B cell (primary cell): ENCODE measurements around the gene RNASE4. TPM values are rescaled to one million over a fixed set of nuclear protein-coding genes. Genes with fewer than 3 reads are reported as not detected.

Experiments used
- ATAC-seq: fragments of 200-7000 bp; cut with Tn5 transposase; one replicate; pipeline ENCODE4 v1.10.0; 2021; ENCODE audit warnings: low read depth, mild to moderate bottlenecking, moderate number of reproducible peaks, moderate library complexity
- CTCF ChIA-PET: fragments of 350-600 bp; sonication (Branson Sonifier 250); formaldehyde crosslinking; loops from one replicate; lab custom pipeline; 2021; ENCODE audit warnings: antibody characterized with exemption, inconsistent platforms; lab: Charles Lee
- POLR2A ChIA-PET: fragments of 350-600 bp; sonication (Branson Sonifier 250); formaldehyde crosslinking; loops from one replicate; lab custom pipeline; 2021; ENCODE audit warnings: antibody characterized with exemption; lab: Charles Lee
- DNase-seq: peaks from one replicate; pipeline ENCODE4 v3.0.0; 2013
- H2AFZ ChIP-seq: 2 replicates; pipeline ENCODE4 v1.6.1; 2012; ENCODE audit warnings: mild to moderate bottlenecking, low read depth, low read length; ENCODE audit not compliant: insufficient read depth, poor library complexity, severe bottlenecking
- H3K27ac ChIP-seq, 2 donors: 1 replicate in 1 of 2; 2 replicates in 1 of 2; pipeline ENCODE4 v1.5.1; 2012 to 2013; ENCODE audit warnings: low read length in 2 of 2, mild to moderate bottlenecking in 2 of 2, moderate library complexity in 1 of 2
- H3K27me3 ChIP-seq, 4 experiments: fragments of 200-600 bp in 1 of 4; sonication (generic) in 1 of 4; replicated peaks in 1 of 4; 1 replicate in 2 of 4; 2 replicates in 2 of 4; pipeline versions ENCODE4 v1.6.1 to v1.7.0; 2013 to 2016; ENCODE audit warnings: low read length in 3 of 4, mild to moderate bottlenecking in 2 of 4, mixed read lengths in 1 of 4, moderate library complexity in 1 of 4; ENCODE audit not compliant: insufficient read depth in 4 of 4, control insufficient read depth in 3 of 4; ENCODE audit errors: control extremely low read depth in 1 of 4
- H3K36me3 ChIP-seq, 2 experiments: replicated peaks in 1 of 2; 1 replicate in 1 of 2; 2 replicates in 1 of 2; pipeline versions ENCODE4 v1.6.1 to v1.7.1; 2013; ENCODE audit warnings: low read length in 1 of 2; ENCODE audit not compliant: insufficient read depth in 2 of 2, control insufficient read depth in 1 of 2; ENCODE audit errors: control extremely low read depth in 1 of 2, extremely low read depth in 1 of 2
- H3K4me1 ChIP-seq, 2 donors: fragments of 200-600 bp in 1 of 2; sonication (generic) in 1 of 2; 1 replicate in 1 of 2; 2 replicates in 1 of 2; pipeline versions ENCODE4 v1.5.1 to v1.6.1; 2013 to 2017; ENCODE audit warnings: low read length in 2 of 2; ENCODE audit not compliant: control insufficient read depth in 2 of 2, insufficient read depth in 2 of 2
- H3K4me2 ChIP-seq: replicated peaks from 2 replicates; pipeline ENCODE3; 2012; ENCODE audit warnings: mild to moderate bottlenecking, low read depth, low read length; ENCODE audit not compliant: poor library complexity, severe bottlenecking
- H3K4me3 ChIP-seq, 5 experiments: fragments of 200-600 bp in 1 of 5; sonication (generic) in 1 of 5; 1 replicate in 3 of 5; 2 replicates in 2 of 5; pipeline versions ENCODE4 v1.5.1 to v1.7.0; 2011 to 2016; ENCODE audit warnings: low read length in 4 of 5, mild to moderate bottlenecking in 4 of 5, low read depth in 2 of 5, control low read depth in 1 of 5, moderate library complexity in 1 of 5; ENCODE audit not compliant: insufficient read depth in 1 of 5; ENCODE audit errors: control extremely low read depth in 1 of 5, extremely low read depth in 1 of 5
- H3K79me2 ChIP-seq: fragments of 200-600 bp; sonication (generic); one replicate; pipeline ENCODE4 v1.6.0; 2016; ENCODE audit warnings: low read length; ENCODE audit not compliant: control insufficient read depth, insufficient read depth
- H3K9ac ChIP-seq: fragments of 200-600 bp; sonication (generic); 2 replicates; pipeline ENCODE4 v1.6.1; 2017; ENCODE audit warnings: mild to moderate bottlenecking, low read length, moderate library complexity
- H3K9me3 ChIP-seq, 3 donors: one replicate each; pipeline versions ENCODE4 v1.6.1 to v1.7.1; 2013; ENCODE audit warnings: low read length in 2 of 3; ENCODE audit not compliant: control insufficient read depth in 2 of 3, insufficient read depth in 1 of 3; ENCODE audit errors: control extremely low read depth in 1 of 3
- H4K20me1 ChIP-seq: 2 replicates; pipeline ENCODE4 v1.6.0; 2012; ENCODE audit warnings: mild to moderate bottlenecking, low read length; ENCODE audit not compliant: insufficient read depth, control insufficient read depth, poor library complexity, severe bottlenecking
- H3K27ac Mint-ChIP-seq: one replicate; pipeline ENCODE4 v1.8.0; 2021; ENCODE audit warnings: mixed read lengths
- H3K27me3 Mint-ChIP-seq: one replicate; pipeline ENCODE4 v1.8.0; 2021; ENCODE audit warnings: mixed read lengths
- H3K4me1 Mint-ChIP-seq: one replicate; pipeline ENCODE4 v1.8.0; 2021; ENCODE audit warnings: mixed read lengths
- H3K4me3 Mint-ChIP-seq: one replicate; pipeline ENCODE4 v1.8.0; 2021; ENCODE audit warnings: mixed read lengths
- H3K9me3 Mint-ChIP-seq: one replicate; pipeline ENCODE4 v1.8.0; 2022; ENCODE audit warnings: mixed read lengths; ENCODE audit not compliant: insufficient read depth
- EZH2 ChIP-seq: IDR thresholded peaks from 2 replicates; pipeline ENCODE4 v1.6.1; 2012; ENCODE audit warnings: borderline replicate concordance, low read depth, mild to moderate bottlenecking, moderate library complexity, low read length; ENCODE audit not compliant: insufficient read depth, poor library complexity, severe bottlenecking
- WGBS: methylation state at CpG from one replicate; pipeline ENCODE4 v1.1.5; 2013; ENCODE audit warnings: missing lambda C conversion rate; ENCODE audit not compliant: insufficient coverage; 5-methylcytosine and 5-hydroxymethylcytosine counted together
- intact Hi-C: fragments of 100-400 bp; cut with micrococcal nuclease; formaldehyde crosslinking; loops from one replicate; pipeline ENCODE4 v1.10.0; 2022
- polyA plus RNA-seq: library from polyadenylated mRNA; depleted of rRNA; stranded (reverse); fragments of >200 nt; gene quantifications from 2 replicates; pipeline ENCODE4 v1.2.3, GENCODE V29; 2012
- total RNA-seq, 2 donors: library from RNA; stranded (reverse); fragments of 120-200 nt in 1 of 2; gene quantifications; 1 replicate in 1 of 2; 2 replicates in 1 of 2; pipeline versions ENCODE4 v1.2.3 to v1.2.4, GENCODE V29; 2013 to 2022
- TF ChIP-seq, protein P1 (sequence below): fragments of 200-600 bp; IDR thresholded peaks from one replicate; pipeline ENCODE4 v1.8.0; 2022; ENCODE audit warnings: antibody characterized with exemption, mild to moderate bottlenecking

The RNASE4 gene
- total and polyA plus RNA-seq, 2 donors (not counting 1 experiment from before 2014, with no cell fraction given), result 1.8 TPM

DNA sequence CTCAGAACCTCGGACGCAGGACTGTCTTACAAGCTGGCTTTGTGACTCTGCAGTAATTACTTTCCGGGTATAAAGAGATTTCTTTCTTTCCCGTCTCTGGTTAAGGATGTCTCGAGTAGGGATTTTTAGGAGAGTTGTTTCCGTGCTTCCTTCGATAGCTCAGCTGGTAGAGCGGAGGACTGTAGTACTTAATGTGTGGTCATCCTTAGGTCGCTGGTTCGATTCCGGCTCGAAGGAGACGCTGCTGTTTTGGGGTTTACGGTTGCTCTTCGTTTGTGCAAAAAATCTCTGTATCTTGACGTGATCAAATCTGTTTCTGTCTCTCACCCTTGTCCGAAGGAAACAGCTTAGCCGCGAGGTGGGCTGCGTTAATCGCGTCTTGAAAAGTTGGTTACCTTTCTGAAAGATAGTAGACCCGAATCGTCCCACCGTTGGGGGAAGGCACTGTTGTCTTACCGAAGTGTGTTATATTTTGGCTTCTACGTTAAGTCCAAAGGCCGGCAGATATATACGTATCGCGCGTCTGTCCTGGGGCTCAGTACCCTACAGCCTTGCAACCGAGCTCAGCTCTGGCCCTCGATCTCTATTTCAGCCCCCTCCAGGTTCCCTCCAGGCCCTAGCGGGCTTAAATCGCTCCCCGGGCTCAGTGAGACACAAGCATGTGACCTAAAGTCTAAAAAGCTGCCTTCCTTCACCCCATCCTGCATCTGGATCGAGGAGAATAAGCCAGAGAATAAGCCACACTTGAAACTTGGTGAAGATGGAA, 1.1 kb upstream of the RNASE4 start:
- no peaks in the 10 kb centered on the region for H4K20me1 ChIP-seq
- peak overlapping the region; percentile 76 for H3K4me2 ChIP-seq
- TF ChIP-seq EZH2, result no peak
- TF ChIP-seq, protein P1, sequence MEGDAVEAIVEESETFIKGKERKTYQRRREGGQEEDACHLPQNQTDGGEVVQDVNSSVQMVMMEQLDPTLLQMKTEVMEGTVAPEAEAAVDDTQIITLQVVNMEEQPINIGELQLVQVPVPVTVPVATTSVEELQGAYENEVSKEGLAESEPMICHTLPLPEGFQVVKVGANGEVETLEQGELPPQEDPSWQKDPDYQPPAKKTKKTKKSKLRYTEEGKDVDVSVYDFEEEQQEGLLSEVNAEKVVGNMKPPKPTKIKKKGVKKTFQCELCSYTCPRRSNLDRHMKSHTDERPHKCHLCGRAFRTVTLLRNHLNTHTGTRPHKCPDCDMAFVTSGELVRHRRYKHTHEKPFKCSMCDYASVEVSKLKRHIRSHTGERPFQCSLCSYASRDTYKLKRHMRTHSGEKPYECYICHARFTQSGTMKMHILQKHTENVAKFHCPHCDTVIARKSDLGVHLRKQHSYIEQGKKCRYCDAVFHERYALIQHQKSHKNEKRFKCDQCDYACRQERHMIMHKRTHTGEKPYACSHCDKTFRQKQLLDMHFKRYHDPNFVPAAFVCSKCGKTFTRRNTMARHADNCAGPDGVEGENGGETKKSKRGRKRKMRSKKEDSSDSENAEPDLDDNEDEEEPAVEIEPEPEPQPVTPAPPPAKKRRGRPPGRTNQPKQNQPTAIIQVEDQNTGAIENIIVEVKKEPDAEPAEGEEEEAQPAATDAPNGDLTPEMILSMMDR, result no peak
- Mint-ChIP-seq H3K4me1 (peaks cover 13% of the 10 kb centered on the region), H3K27me3 (no peaks in the 10 kb centered on the region), H3K4me3 (no peak overlapping the region), H3K27ac (no peak overlapping the region), H3K9me3 (no peaks in the 10 kb centered on the region)
- peak overlapping the region; percentile 81 for H2AFZ ChIP-seq
- H3K9me3 ChIP-seq, result no peaks in the 10 kb centered on the region
- H3K27ac ChIP-seq, result peak overlapping the region; percentile 92 to 94
- no peaks in the 10 kb centered on the region for H3K36me3 ChIP-seq
- under 1% methylated on average over 35 of the region's 38 CpGs for WGBS
- H3K4me1 ChIP-seq, result peaks cover 31 to 48% of the 10 kb centered on the region in 2 donors
- DNase-seq (peak; percentile 91), ATAC-seq (peak; percentile 35)
- H3K27me3 ChIP-seq, result no peaks in the 10 kb centered on the region
- no peaks in the 10 kb centered on the region for H3K79me2 ChIP-seq
- peak overlapping the region; percentile 87 for H3K9ac ChIP-seq
- POLR2A ChIA-PET, result interaction anchor here (0.5 to 5.8 kb wide), 6 partner anchors 15 to 341 kb away, joined by 3 to 42 read pairs (median 13); partner anchors contain the start of gene PARP2
- intact Hi-C loops, result loop anchor here (1.0 to 5.0 kb wide), 4 partner anchors 8 to 289 kb away; partner anchors contain the start of gene APEX1
- CTCF ChIA-PET, result interaction anchor here (0.8 to 20.0 kb wide), 12 partner anchors 9 to 356 kb away, joined by 3 to 445 read pairs (median 15); no protein-coding TSS in a partner anchor
- H3K4me3 ChIP-seq, result peak overlapping the region; percentile 81 to 95 (median 92)
